Astrocyte (in vitro differentiated cells and primary cell): Measurements from ENCODE around the gene ESPL1.

Source experiments
- CTCF ChIP-seq: IDR thresholded peaks from 2 replicates; pipeline ENCODE4 v1.5.1; 2011; ENCODE audit warnings: low read depth, mild to moderate bottlenecking, inconsistent platforms, low read length, moderate library complexity; ENCODE audit not compliant: insufficient read depth
- EZH2 ChIP-seq: IDR thresholded peaks from 2 replicates; pipeline ENCODE4 v1.6.1; 2012; ENCODE audit warnings: mild to moderate bottlenecking, low read length, inconsistent platforms; ENCODE audit not compliant: insufficient read depth

GRCh38 chr12:53277981-53278380 is 9.9 kb downstream of the ESPL1 start:
- TF ChIP-seq CTCF (no peak), EZH2 (no peak)
